Lung (tissue), 12 donors: ENCODE measurements around the gene RIN3. TPM values are rescaled to one million over a fixed set of nuclear protein-coding genes. Genes with fewer than 3 reads are reported as not detected.

Experiments used
- ATAC-seq: fragments of 200-7000 bp; cut with Tn5 transposase; one replicate; pipeline ENCODE4 v1.9.1; 2020; ENCODE audit warnings: moderate number of reproducible peaks; ENCODE audit not compliant: insufficient read depth, low FRiP score
- DNase-seq, 3 donors: peaks; one replicate each; pipeline ENCODE4 v3.0.0-alpha.2; 2013 to 2017
- H3K27ac ChIP-seq, 2 donors: one replicate each; pipeline ENCODE4 v1.5.1; 2013; ENCODE audit warnings: mild to moderate bottlenecking in 2 of 2, moderate library complexity in 2 of 2, control low read depth in 1 of 2, inconsistent platforms in 1 of 2, low read depth in 1 of 2, low read length in 1 of 2
- H3K27me3 ChIP-seq, 3 donors: one replicate each; pipeline ENCODE4 v1.5.1; 2013; ENCODE audit warnings: low read length in 2 of 3; ENCODE audit not compliant: control insufficient read depth in 3 of 3, insufficient read depth in 3 of 3
- H3K36me3 ChIP-seq, 4 donors: one replicate each; pipeline ENCODE4 v1.5.1; 2013; ENCODE audit warnings: low read length in 4 of 4, mild to moderate bottlenecking in 1 of 4, moderate library complexity in 1 of 4; ENCODE audit not compliant: control insufficient read depth in 4 of 4, insufficient read depth in 4 of 4
- H3K4me1 ChIP-seq, 5 donors: one replicate each; pipeline ENCODE4 v1.5.1; 2013; ENCODE audit warnings: low read length in 5 of 5, mild to moderate bottlenecking in 2 of 5, moderate library complexity in 1 of 5; ENCODE audit not compliant: control insufficient read depth in 5 of 5, insufficient read depth in 5 of 5
- H3K4me3 ChIP-seq: one replicate; pipeline ENCODE4 v1.5.1; 2013; ENCODE audit warnings: mild to moderate bottlenecking, control low read depth, moderate library complexity
- H3K9ac ChIP-seq, 2 donors: one replicate each; pipeline ENCODE4 v1.5.1; 2013; ENCODE audit warnings: low read length in 2 of 2, control low read depth in 1 of 2; ENCODE audit not compliant: insufficient read depth in 1 of 2
- H3K9me3 ChIP-seq, 4 donors: one replicate each; pipeline ENCODE4 v1.5.1; 2013; ENCODE audit warnings: low read length in 3 of 4, mild to moderate bottlenecking in 1 of 4, moderate library complexity in 1 of 4; ENCODE audit not compliant: control insufficient read depth in 4 of 4, insufficient read depth in 3 of 4
- WGBS, 2 donors: extraction: QIAGEN DNeasy Blood & Tissue Kit; methylation state at CpG; one replicate each; pipeline ENCODE4 v1.1.7; 2013; 5-methylcytosine and 5-hydroxymethylcytosine counted together
- polyA plus RNA-seq, 2 donors: library from polyadenylated mRNA; stranded (reverse); fragments of 200-250 nt; gene quantifications; one replicate each; pipeline ENCODE4 v1.2.1, GENCODE V29; 2013
- total RNA-seq, 2 donors: library from RNA; depleted of rRNA in 1 of 2; stranded (reverse); fragments of >200 nt in 1 of 2; gene quantifications; one replicate each; pipeline ENCODE4 v1.2.1, GENCODE V29; 2014 to 2021
- TF ChIP-seq, protein P1 (sequence below): IDR thresholded peaks from 2 replicates; pipeline ENCODE4 v1.5.1; 2012; ENCODE audit warnings: mild to moderate bottlenecking; ENCODE audit errors: control extremely low read depth, extremely low read depth
- donor health status: control.
- donor health status: control.
- donor health status: Bipolar disorder and iron deficiency.
- donor health status: healthy.
- donor health status: DM: yes; HTN: yes; CAD: no.

The RIN3 gene
- total and polyA plus RNA-seq, 4 donors = 19.3 to 55.5 (median 40.2) TPM

GRCh38 chr14:92695562-92695961 lies 182.0 kb downstream of the RIN3 start:
- TF ChIP-seq, protein P1, sequence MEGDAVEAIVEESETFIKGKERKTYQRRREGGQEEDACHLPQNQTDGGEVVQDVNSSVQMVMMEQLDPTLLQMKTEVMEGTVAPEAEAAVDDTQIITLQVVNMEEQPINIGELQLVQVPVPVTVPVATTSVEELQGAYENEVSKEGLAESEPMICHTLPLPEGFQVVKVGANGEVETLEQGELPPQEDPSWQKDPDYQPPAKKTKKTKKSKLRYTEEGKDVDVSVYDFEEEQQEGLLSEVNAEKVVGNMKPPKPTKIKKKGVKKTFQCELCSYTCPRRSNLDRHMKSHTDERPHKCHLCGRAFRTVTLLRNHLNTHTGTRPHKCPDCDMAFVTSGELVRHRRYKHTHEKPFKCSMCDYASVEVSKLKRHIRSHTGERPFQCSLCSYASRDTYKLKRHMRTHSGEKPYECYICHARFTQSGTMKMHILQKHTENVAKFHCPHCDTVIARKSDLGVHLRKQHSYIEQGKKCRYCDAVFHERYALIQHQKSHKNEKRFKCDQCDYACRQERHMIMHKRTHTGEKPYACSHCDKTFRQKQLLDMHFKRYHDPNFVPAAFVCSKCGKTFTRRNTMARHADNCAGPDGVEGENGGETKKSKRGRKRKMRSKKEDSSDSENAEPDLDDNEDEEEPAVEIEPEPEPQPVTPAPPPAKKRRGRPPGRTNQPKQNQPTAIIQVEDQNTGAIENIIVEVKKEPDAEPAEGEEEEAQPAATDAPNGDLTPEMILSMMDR = no peak
- Histone ChIP-seq H3K4me1 (peaks cover 0 to 20% (median 10%) of the 10 kb centered on the region in 5 donors), H3K27ac (no peak overlapping the region), H3K9me3 (no peaks in the 10 kb centered on the region), H3K36me3 (no peaks in the 10 kb centered on the region), H3K9ac (no peak overlapping the region), H3K4me3 (no peak overlapping the region), H3K27me3 (peaks cover 0 to 4% (median 0%) of the 10 kb centered on the region in 3 donors)
- 87 to 92% methylated on average over 1 of the region's 1 CpG for WGBS, 2 donors
- DNase-seq (no peak), ATAC-seq (no peak)

DNA sequence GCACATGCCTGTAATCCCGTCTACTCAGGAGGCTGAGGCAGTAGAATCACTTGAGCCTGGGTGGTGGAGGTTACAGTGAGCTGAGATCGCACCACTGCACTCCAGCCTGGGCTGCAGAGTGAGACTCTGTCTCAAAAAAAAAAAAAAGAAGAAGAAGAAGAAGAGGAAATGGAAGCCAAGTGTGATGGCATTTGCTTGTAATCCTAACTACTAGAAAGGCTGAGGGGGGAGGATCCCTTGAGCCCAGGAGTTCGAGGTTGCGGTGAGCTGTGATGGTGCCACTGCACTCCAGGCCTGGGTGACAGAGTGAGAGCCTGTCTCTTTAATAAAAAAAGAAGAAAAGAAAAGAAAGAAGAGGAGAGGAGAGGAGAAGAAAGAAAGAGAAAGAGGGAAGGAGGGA lies 182.8 kb downstream of the RIN3 start:
- Histone ChIP-seq H3K4me1 (peaks cover 0 to 20% (median 10%) of the 10 kb centered on the region in 5 donors), H3K4me3 (no peak overlapping the region), H3K27ac (no peak overlapping the region), H3K9ac (no peak overlapping the region), H3K27me3 (peaks cover 0 to 4% (median 0%) of the 10 kb centered on the region in 3 donors), H3K36me3 (no peaks in the 10 kb centered on the region), H3K9me3 (no peaks in the 10 kb centered on the region)
- ATAC-seq (no peak), DNase-seq (no peak)
- WGBS, 2 donors = 59 to 73% methylated on average over 4 of the region's 4 CpGs
- TF ChIP-seq, protein P1 = no peak

GRCh38 chr14:92698393-92698792 lies 184.8 kb downstream of the RIN3 start:
- ATAC-seq = no peak

More at GRCh38 chr14:92698393-92698792, 184.8 kb downstream of the RIN3 start:
- TF ChIP-seq, protein P1 = no peak
- DNase-seq = no peak
- H3K9ac ChIP-seq = no peak overlapping the region
- H3K4me1 ChIP-seq = peaks cover 0 to 12% (median 0%) of the 10 kb centered on the region in 5 donors
- H3K27ac ChIP-seq = no peak overlapping the region
- peaks cover 0 to under 1% (median 0%) of the 10 kb centered on the region in 4 donors for H3K36me3 ChIP-seq
- peaks cover 0 to 4% (median 0%) of the 10 kb centered on the region in 3 donors for H3K27me3 ChIP-seq
- H3K9me3 ChIP-seq = peaks cover 0 to under 1% (median 0%) of the 10 kb centered on the region in 4 donors
- no peak overlapping the region for H3K4me3 ChIP-seq
